ENCODE data around the gene EDC4. TPM values are rescaled to one million over a fixed set of nuclear protein-coding genes. Genes with fewer than 3 reads are reported as not detected.

EDC4 gene
- total RNA-seq, 1 experiment from 2014 or later, result 106 TPM

- H4K20me1 ChIP-seq (ENCODE audit: control insufficient read depth, insufficient read depth, insufficient read length), result no peaks in the 10 kb centered on the region
- no peak overlapping the region for H3K18ac ChIP-seq (ENCODE audit: insufficient read length, low read depth, low read length)
- Mint-ChIP-seq H3K4me3 (no peak overlapping the region), H3K4me1 (peaks cover 10 to 16% of the 10 kb centered on the region in 2 experiments), H3K27ac (peak overlapping the region in 1 of 3 experiments; percentile 6; a peak in 1 of 7 replicates), H3K36me3 (ENCODE audit: insufficient read depth in 1 of 3, low read depth in 3 of 3) (no peaks in the 10 kb centered on the region; a peak in 1 of 7 replicates), H3K27me3 (ENCODE audit: low read depth) (peaks cover 3% of the 10 kb centered on the region), H3K9me3 (no peaks in the 10 kb centered on the region)
- H3K23ac ChIP-seq (ENCODE audit: insufficient read length, low read depth, low read length), result no peak overlapping the region
- no peak for TF ChIP-seq CTCF (conservative IDR thresholded peaks at IDR 0.05)
- no peak overlapping the region for H3K4me2 ChIP-seq (ENCODE audit: insufficient read depth, insufficient read length, low read length)
- no peaks in the 10 kb centered on the region for H3K9me3 ChIP-seq (ENCODE audit: control insufficient read depth, low read depth, low read length)
- H2BK15ac ChIP-seq (ENCODE audit: low read depth, low read length), result no peak overlapping the region
- H3K9ac ChIP-seq (ENCODE audit: extremely low read depth, insufficient read length, low read length), result no peak overlapping the region
- H2BK120ac ChIP-seq (ENCODE audit: low read depth, low read length, poor library complexity, severe bottlenecking), result no peak overlapping the region
- H3K23me2 ChIP-seq (ENCODE audit: insufficient read length, low read depth, low read length, poor library complexity, severe bottlenecking), result peaks cover 5% of the 10 kb centered on the region
- H3K79me2 ChIP-seq (ENCODE audit: insufficient read depth, low read length), result no peaks in the 10 kb centered on the region
- H2BK5ac ChIP-seq (ENCODE audit: insufficient read length, low read length), result no peak overlapping the region
- H3K27ac ChIP-seq (ENCODE audit: insufficient read length, low read depth, low read length), result no peak overlapping the region
- no peak overlapping the region for H3K56ac ChIP-seq (ENCODE audit: insufficient read length, low read depth, low read length)
- no peaks in the 10 kb centered on the region for H3K79me1 ChIP-seq (ENCODE audit: insufficient read depth, low read depth, low read length, poor library complexity, severe bottlenecking)
- H4K91ac ChIP-seq (ENCODE audit: insufficient read length, low read depth, low read length), result no peak overlapping the region
- H3K4me1 ChIP-seq (ENCODE audit: insufficient read depth, low read length), result no peaks in the 10 kb centered on the region; the same call in 1 of the 2 replicates
- no peak overlapping the region for H4K8ac ChIP-seq (replicated peaks; ENCODE audit: insufficient read length, low read depth, low read length)
- H3K4ac ChIP-seq (ENCODE audit: low read depth, low read length), result no peak overlapping the region
- no peak overlapping the region for H4K5ac ChIP-seq (ENCODE audit: insufficient read length, low read depth, low read length)
- no peak overlapping the region for H3T11ph ChIP-seq (ENCODE audit: low read length)
- no peak overlapping the region for H2AK5ac ChIP-seq (ENCODE audit: insufficient read length, low read length)
- WGBS (ENCODE audit: extremely low coverage, insufficient read length, low lambda C conversion rate), result no CpG with 5 or more reads among the region's 2 CpGs
- DNase-seq, result no peak
- no peak overlapping the region for H2AFZ ChIP-seq (ENCODE audit: low read length)
- no peak overlapping the region for H2BK20ac ChIP-seq (ENCODE audit: low read depth, low read length, poor library complexity, severe bottlenecking)
- no peak overlapping the region for H2BK12ac ChIP-seq (ENCODE audit: insufficient read length, low read depth, low read length)
- H3K14ac ChIP-seq (ENCODE audit: insufficient read depth, low read length), result no peak overlapping the region
- no peaks in the 10 kb centered on the region for H3K27me3 ChIP-seq (ENCODE audit: insufficient read depth, low read length)
Measured at GRCh38 chr16:67837811-67838210, 35.0 kb upstream of the EDC4 start.

Data from H9 (cell line).